ENCODE data around the gene ENO1.

Gene ENO1

DNA sequence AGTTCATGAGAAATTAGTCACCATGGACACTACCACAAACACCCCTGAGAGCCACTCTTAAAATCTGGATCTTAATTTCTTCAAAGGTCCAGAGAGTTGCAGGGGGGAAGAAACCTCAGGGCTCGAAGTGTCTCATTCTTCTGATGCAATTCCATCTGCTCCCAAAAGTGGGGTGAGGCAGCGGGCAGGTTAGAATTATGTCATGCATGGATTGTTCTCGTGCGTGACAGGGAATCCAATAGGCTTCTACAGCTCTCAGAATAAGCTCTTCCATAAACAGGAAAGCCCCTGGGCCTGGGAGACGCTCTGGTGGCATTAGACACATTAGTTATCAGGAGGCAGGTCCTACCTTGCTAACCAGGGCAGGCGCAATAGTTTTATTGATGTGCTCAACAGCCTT is 8.4 kb downstream of the ENO1 start:
- no peak for DNase-seq

DNA sequence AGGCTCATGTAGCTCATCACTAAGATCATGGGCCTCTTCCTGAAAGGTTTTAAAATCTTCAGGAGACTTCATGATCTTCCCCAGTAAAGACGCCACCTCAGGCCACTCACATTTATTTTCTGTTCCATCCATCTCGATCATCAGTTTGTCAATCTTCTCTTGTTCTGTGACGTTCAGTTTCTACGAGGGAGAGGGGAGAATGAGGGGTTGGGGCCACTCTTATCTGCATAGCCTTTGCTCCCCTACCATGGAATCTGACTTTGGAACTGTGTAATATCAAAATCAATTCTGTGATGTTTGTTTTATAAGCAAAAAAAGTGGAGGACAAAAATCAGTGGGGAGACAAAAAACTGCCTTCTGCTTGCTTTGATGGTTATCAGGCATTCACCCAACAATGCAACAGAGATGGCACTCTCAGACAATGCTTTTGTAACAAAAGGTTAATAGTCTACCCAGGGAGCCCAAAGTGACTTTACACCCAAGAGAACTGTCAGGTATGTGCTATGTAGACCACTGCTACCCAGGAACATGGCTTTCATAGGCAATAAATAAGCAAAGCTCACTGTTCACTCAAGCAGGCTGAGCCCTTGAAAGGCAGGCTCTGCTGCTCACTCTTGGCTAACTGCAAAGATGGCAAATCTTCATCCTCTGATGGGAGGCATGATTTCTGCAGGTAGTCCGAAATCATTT is 10.5 kb downstream of the ENO1 start:
- no peak for DNase-seq

DNA sequence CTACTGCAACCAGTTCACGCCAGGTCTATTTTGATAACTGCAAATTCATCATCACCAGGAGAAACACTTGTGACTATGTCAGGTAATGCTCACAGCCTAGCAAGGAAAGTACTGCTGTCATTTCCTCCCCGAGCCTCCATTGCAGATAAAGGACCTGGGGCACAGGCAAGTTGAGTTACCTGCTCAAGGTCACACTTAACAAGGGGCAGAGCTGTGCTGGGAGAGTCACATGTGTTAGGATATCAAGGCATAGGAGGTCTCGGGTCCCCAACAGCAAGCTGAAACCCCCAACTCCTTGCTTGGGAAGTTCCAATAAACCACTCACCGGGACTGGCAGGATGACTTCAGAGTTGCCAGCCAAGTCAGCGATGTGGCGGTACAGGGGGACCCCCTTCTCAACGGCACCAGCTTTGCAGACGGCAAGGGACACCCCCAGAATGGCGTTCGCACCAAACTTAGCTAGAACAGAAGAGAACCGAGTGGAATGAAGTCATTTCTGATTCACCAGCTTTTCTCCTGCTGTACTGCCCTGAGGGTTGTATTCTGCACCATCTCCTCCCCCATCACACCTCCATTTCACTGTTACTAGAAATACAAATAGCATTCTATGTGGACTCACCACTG is 11.6 kb downstream of the ENO1 start:
- no peak for DNase-seq

- no peak for DNase-seq
Measured at GRCh38 chr1:8866173-8866791, 12.2 kb downstream of the ENO1 start.

GRCh38 chr1:8864713-8865344 is 13.7 kb downstream of the ENO1 start:
- no peak for DNase-seq

DNA sequence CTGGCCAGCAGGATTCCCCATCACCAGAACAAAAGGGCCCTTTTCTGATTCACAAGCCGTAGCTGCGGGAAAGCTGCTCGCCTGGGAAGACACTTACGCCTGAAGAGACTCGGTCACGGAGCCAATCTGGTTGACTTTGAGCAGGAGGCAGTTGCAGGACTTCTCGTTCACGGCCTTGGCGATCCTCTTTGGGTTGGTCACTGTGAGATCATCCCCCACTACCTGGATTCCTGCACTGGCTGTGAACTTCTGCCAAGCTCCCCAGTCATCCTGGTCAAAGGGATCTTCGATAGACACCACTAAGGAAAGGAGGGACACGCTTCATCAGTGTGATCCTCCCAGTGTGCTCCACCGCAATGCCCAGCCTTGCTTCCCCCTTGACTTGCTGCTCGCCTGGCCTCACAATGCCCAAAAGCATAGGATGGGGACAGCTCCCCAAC is 14.7 kb downstream of the ENO1 start:
- no peak for DNase-seq

DNA sequence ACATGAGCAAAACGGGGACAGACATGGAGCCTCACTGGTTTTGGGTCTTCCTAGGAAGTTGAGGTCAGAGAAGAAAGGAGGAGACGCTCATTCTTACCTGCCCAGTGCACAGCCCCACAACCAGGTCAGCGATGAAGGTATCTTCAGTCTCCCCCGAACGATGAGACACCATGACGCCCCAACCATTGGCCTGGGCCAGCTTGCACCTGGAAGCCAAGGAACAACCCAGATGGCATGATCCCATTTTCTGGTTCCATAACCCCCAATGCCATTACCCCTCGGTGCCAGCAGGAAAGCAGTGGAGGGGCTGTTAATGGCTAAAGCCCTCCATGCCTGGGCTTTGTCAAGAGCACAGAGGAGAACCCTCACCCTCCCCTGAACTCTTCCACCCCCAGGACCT is 15.3 kb downstream of the ENO1 start:
- no peak for DNase-seq

DNA sequence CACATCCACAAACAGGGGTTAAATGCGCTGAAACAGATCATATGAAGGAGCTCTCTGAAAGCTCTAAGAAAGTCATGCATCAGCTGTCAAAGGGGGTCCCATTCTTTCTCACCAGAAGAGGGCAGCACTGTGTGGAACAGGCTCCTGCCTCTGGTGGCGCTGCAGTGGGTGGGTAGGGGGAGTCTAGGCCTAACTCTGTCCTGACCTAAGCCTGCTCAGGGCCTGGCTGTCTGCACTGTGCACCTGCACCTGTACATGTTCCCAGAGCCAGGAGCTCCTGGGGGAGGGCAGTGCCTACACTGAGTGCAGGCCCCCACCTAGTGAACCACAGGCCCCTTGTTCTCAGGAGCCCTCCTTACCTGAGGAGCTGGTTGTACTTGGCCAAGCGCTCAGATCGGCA is 16.0 kb downstream of the ENO1 start:
- peak; percentile 19 for DNase-seq

DNA sequence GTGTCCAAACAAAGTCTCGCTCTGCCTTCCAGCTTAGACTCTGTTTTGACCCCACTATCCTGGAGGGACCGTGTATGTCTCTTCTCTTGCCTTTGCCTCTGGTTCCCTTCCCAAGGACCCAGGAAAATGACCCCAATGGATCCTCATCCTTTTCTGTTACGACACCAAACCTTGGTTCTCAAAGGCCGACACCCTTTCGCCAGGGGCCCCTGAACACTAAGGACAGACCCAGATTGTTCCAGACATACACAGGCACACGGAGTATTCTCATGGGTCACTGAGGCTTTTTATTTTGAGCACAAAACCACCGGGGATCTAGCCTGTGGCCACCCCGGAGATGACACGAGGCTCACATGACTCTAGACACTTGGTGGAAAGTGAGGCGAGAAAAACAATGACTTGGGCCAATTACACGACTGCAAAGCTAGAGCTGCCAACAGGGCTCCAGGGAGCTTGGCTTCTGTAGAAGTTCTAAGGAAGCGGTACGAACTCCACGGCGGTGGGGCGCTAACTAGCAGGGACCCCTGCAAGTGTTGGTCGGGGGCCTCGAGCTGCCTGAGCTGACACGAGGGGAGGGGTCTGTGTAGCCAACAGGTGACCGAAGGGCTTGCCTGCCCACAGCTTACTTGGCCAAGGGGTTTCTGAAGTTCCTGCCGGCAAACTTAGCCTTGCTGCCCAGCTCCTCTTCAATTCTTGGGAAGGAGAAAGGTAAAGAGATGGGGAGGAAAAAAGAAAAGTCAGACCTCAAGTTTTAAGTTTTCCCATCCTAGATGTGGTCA is 17.6 kb downstream of the ENO1 start:
- DNase-seq: no peak

DNA sequence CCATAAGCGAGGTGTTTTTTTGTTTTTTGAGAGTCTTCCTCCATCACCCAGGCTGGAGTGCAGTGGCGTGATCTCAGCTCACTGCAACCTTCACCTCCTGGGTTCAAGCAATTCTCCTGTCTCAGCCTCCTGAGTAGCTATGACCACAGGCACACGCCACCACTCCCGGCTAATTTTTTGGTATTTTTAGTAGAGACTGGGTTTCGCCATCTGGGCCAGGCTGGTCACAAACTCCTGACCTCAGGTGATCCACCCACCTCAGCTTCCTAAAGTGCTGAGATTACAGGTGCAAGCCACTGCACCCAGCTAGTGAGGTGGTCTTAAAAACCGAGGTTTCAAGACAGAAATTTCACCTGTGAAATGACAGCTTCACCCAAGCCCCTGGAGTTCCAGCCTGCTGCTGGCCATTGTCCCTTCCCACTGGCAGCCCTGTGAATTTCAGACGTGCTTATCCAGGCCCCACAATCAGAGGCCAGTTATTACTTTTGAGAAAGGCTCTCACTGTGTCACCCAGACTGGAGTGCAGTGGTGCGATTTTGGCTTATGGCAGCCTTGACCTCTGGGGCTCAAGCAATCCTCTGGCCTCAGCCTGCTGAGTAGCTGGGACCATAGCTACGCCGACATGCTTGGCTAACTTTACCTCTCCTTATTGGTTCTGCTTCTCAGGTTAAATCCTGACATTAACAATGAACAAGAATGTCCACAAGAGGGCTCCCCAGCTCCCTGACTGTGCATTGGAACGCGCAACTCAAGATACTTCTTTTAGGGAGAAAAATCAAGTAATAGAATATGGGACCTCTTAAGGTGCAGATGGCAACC is 19.4 kb downstream of the ENO1 start:
- no peak for DNase-seq

DNA sequence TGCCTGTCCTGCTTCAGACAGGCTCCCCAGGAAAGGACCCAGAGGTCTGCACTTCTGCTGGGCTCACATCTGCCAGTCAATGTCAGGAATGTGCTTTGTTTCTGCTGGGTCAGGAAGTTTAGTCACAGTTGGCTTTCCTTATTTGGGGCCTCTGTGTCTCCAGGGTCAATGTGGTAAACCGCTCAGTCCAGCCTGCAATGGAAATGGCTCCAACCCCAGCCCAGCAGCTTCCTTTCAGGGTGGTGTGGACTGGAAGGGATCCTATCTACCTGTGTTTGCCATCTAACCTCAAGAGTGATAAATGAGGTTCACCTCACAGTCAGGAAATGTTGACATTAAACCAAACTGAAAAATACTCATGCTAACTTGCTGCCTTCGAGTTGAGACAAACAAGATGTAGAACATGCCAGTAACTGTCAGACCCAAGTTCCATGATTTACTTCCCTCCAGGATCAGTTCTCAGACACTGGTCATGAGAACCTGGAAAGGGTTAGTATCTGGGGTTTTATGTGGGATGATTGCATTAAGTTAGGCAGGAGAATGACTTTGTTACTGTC is 20.3 kb downstream of the ENO1 start:
- DNase-seq: peak; percentile 73

DNA sequence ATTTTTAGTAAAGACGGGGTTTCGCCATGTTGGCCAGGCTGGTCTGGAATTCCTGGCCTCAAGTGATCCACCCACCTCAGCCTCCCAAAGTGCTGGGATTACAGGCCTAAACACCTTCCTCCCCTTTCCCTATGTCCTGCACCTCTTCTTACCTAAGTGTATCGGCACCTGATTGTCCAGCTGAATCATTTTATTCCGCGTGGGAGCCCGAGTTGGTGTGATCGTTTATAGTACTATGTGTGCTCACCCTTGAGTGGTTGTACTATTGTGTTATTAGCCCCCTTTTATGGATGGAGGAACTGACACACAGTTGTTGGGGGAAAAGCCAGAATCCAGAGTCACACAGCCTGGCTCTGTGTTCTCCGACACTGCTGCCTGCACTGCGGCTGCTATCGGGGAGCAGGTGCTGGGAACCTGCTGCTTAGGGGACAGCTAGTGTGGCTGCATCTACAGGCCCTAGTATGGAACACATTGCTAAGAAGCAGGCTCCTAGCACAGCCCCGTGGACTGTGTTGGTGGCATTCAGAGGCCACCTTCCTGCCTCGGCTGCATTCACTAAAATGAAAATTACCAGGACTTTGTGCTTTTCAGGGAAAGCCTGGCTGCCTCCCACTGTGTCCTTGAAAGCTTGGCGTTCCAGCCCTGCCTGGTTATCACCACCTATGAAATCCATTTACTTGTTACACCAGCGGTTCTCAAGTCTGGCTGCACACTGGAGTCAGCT is 21.6 kb downstream of the ENO1 start:
- DNase-seq: no peak

DNA sequence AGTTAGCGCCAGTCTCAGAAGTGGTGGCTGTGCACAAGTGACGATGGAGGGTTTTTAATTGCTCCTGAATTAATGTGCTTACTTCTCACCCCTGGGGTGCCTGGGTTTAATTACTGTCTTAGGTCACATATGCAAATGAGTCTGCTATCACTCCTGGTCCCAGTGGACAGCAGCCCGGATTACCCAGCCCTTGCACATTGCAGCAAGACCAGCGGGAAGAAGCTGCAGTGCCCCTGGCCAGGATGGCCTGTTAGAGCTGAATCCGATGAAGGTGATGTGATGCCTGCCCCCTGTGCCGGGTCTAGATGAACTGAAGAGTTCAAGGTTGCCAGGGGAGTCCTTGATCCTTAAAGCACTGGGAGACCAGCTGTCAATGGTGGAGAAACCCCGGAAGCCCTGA is 24.2 kb downstream of the ENO1 start:
- DNase-seq: no peak

GRCh38 chr1:8851060-8851459 is 27.4 kb downstream of the ENO1 start:
- no peak for DNase-seq

DNA sequence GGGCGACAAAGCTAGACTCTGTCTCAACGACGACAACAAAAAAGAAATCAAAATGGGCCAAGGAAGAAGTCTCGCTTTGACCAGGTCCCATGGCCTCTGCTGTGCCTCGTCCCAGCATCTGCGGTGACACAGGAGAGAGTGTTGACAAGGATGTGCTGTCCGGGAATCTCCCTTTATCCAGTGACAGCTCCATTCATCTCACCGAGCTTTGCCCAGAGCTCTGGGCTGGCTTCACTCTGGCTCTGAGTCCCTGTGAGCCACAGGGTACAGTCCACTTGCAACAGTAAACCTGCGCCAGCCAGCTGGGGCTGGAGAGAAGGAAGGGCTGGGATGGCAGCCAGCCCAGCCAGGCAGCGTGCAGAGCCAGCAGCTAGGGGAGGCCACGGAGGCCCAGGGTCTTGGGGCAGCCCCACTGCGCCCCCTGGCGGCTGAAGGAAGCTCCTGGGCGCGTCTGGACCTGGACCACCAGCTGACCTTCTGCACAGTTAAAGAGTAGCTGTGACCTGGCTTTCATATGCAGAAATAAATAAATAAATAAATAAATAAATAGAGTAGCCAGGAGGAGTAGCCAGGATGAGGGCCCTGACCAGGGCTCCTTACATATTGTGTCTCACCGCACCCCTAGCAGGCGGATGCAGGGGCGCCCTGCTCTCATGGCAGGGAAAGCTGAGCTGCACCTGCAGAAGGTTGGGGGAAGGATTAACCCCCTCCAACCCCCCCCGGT is 29.7 kb downstream of the ENO1 start:
- peak; percentile 64 for DNase-seq

- no peak for DNase-seq
Measured at GRCh38 chr1:8847990-8848389, 30.5 kb downstream of the ENO1 start.

DNA sequence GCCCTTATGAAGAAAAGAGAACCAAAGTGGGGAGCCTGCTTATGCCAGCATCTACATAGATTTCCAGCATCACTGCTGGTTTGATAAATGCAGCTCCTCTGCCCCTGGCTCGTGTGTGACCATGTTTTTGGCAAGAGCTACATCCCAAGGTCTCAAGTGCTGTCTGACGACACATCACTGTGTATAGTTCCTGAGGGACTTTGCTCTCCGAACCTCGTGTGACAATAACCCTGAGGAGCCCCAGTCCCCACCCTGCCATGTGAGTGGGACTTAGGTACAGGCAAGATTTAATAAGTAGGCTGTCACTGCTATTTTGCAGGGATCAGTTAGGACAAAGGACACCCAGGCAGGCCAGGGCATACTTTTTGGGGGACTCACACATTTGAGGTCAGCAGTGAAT is 32.2 kb downstream of the ENO1 start:
- no peak for DNase-seq

DNA sequence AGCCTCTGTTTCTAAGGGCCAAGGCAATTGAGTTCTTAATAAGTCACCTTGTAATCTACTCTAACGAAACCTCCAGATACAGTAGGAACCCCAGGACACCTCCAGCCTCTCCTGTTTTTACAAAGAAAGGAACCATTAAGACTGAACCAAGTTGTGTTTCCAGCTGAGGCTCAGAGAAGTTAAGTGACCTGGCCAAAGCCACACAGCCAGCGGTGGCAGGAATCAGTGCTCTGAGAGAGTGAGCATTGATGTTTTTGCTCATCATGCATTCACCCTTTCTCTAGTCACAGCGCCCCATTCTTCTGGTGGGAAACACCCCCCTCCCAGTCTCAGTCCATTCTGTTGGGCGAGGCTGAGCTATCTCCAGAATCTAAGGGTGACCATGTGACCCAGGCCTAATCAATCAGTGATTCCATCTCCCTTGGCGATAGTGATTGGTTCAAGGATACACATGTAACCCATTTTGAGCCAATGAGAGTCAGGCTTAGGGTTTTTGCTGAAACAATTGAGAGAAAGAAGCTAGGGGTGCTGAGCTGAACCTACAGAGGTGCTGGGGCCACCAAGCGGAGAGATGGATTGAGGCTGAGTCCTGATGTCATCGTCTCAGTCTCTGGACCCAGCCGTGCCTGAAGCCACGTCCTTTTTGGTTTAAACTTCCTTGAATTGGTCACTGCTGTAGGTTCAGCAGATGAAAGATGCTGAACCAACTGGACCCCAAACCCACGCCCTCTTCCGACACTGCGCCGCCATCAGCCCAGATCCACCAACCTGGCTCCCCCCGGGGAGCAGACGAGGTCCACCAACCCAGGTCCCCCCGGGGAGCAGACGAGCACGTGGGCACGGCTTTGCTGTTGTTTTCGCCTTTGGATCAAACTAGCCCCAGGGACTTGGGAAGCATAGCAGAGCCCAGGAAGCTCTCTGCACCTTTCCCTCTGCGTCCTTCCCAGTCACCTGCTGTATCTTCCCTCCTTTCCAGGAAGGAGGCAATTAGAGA is 33.1 kb downstream of the ENO1 start:
- no peak for DNase-seq

DNA sequence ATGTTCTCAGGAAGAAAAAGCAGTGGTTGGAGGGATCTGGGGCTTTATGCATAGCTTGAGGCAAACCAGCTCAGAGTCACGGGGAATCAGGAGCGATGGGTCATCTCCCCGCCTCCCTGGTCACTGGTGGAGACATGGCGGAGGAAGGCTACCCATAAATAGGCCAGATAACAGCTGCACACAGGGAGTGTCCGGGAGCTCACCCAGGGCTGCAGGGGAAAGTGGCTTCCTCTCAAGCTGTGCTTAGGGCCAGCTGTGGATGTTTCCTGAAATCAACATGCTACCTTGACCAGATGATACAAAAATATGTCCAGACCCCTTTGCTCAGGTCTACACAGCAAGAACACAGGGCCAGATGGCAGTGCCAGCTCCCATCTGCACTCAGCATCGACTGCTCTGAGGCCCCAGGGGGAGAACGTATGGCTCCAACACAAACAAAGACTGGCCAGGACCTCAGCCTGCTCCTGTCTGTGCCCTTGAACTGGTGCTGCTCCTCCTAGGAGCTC is 33.9 kb downstream of the ENO1 start:
- DNase-seq: no peak
